ENCODE measurements around the gene TNKS1BP1.

TNKS1BP1 gene

DNA sequence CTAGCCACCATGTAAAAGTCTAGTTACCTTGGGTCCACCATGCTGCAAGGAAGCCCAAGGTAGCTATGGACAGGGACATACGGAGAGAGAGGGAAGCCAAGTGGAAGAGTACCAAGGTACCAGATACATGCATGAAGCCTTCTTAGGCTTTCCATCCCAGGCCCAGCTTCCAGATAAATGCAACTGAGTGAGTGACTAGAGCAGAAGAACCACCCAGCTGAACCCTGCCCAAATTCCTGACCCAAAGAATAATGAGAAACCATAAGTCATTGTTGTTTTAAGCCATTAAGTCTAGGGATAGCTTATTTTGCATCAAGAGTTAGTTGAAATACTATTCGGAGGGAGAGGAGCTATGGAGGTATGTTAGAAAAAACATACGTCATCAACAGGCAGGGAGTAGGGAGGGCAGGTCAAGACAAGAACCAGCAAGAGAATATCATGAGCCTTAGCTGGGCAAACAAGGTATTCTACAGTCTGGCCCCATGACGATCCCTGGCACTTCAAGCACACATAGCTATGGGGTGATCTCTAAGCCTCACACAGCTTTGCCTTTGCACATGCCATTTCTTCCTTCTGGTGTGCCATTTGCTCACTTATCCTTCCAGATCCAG, 51.2 kb downstream of the TNKS1BP1 start:
- in situ Hi-C loops (cut with HindIII; ENCODE audit: low pct_ligation_motif_present, low sequenced_read_pairs): no loop called here
- no peak for DNase-seq
- Histone ChIP-seq H3K36me3 (replicated peaks) (no peaks in the 10 kb centered on the region), H3K4me3 (ENCODE audit: low read depth, low read length) (no peak overlapping the region), H3K27me3 (replicated peaks) (no peaks in the 10 kb centered on the region), H3K27ac (no peak overlapping the region)
- TF ChIP-seq, protein P1, sequence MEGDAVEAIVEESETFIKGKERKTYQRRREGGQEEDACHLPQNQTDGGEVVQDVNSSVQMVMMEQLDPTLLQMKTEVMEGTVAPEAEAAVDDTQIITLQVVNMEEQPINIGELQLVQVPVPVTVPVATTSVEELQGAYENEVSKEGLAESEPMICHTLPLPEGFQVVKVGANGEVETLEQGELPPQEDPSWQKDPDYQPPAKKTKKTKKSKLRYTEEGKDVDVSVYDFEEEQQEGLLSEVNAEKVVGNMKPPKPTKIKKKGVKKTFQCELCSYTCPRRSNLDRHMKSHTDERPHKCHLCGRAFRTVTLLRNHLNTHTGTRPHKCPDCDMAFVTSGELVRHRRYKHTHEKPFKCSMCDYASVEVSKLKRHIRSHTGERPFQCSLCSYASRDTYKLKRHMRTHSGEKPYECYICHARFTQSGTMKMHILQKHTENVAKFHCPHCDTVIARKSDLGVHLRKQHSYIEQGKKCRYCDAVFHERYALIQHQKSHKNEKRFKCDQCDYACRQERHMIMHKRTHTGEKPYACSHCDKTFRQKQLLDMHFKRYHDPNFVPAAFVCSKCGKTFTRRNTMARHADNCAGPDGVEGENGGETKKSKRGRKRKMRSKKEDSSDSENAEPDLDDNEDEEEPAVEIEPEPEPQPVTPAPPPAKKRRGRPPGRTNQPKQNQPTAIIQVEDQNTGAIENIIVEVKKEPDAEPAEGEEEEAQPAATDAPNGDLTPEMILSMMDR (IDR thresholded peaks at IDR 0.05; ENCODE audit: low read depth, low read length, missing control alignments): no peak

DNA sequence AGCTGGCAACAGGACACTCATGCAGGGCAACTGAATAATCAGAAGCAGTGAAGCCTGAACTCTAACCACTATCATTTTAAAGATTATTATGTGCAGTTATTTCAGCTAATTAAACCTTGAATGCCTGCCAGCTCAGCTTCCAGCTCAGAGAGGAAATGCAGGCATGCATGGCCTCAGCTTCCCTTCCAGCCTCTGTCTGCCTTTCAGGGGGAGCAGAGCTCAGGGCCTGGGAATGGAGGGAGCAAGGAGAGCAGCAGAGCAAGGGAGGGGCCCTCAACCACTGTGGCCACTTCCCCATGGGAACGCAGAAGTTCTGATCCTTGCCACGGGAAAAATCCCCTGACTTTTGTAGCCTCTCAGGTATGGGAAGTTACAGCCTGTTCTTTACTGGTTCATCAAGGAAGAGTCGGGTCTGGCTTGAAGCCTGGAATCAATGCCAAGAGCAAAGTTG, 55.2 kb downstream of the TNKS1BP1 start:
- in situ Hi-C loops (cut with HindIII; ENCODE audit: low pct_ligation_motif_present, low sequenced_read_pairs): no loop called here
- TF ChIP-seq, protein P1 (IDR thresholded peaks at IDR 0.05; ENCODE audit: low read depth, low read length, missing control alignments): no peak
- DNase-seq: no peak
- no peak overlapping the region for H3K4me3 ChIP-seq (ENCODE audit: low read depth, low read length)
- H3K36me3 ChIP-seq (replicated peaks): no peaks in the 10 kb centered on the region
- H3K27ac ChIP-seq: no peak overlapping the region
- no peaks in the 10 kb centered on the region for H3K27me3 ChIP-seq (replicated peaks)

DNA sequence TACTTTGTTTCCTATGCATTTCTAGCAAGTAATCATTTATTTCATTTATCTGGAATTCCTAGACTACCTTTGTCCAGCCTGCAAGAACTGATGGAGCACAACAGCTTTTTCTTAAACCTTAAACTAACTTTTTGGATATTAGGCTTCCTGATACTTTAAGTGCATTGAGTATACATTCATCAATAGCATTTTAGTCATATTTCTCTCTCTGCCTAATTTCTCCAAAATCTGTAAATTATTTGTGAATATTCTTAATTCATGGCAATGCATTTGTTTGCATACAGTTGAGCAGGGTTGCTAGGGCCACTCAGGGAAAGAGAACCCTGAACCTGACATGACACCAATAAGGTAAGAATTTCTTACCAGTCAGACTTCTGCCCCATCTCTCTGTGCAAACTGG, 58.6 kb downstream of the TNKS1BP1 start:
- DNase-seq: no peak
- H3K27ac ChIP-seq: no peak overlapping the region
- in situ Hi-C loops (cut with HindIII; ENCODE audit: low pct_ligation_motif_present, low sequenced_read_pairs): no loop called here
- H3K4me3 ChIP-seq (ENCODE audit: low read depth, low read length): no peak overlapping the region
- TF ChIP-seq, protein P1 (IDR thresholded peaks at IDR 0.05; ENCODE audit: low read depth, low read length, missing control alignments): no peak
- no peaks in the 10 kb centered on the region for H3K27me3 ChIP-seq (replicated peaks)
- no peaks in the 10 kb centered on the region for H3K36me3 ChIP-seq (replicated peaks)

DNA sequence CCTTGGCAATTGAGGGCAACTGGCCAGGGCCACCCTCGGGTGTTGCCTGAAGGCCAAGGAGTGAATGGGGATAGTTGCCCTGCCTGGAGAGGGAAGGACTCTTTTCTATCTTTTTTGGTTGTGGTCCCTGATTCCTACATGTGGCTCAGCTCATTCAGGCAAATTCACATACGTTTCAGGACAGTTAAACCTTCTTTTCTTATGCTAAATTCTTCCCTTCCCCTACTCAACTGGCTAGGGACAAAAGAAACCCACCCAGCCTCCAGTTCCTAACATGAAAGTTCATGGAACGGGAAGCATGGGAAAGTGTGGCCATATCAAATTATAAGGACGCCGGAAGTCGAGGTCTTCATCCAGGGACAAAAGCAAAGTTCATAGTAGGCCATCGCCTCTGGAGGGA, 61.4 kb downstream of the TNKS1BP1 start:
- H3K4me3 ChIP-seq (ENCODE audit: low read depth, low read length): no peak overlapping the region
- TF ChIP-seq, protein P1 (IDR thresholded peaks at IDR 0.05; ENCODE audit: low read depth, low read length, missing control alignments): no peak
- in situ Hi-C loops (cut with HindIII; ENCODE audit: low pct_ligation_motif_present, low sequenced_read_pairs): no loop called here
- H3K36me3 ChIP-seq (replicated peaks): no peaks in the 10 kb centered on the region
- no peak for DNase-seq
- H3K27me3 ChIP-seq (replicated peaks): no peaks in the 10 kb centered on the region
- H3K27ac ChIP-seq: no peak overlapping the region

DNA sequence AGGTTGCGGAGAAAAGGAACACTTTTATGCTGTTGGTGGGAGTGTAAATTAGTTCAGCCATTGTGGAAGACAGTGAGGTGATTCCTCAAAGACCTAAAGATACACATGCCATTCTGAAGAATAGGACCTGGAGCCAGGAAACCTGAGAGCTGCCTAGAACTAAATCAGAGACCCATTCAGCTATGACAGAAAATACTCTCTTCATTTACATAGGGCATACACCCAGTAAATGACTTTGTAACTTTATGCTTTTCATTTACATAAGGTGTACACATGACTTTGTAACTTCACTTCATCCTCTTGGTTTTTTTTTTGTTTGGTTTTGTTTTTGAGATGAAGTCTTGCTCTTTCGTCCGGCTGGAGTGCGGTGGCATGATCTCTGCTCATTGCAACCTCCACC, 62.6 kb downstream of the TNKS1BP1 start:
- no peak overlapping the region for H3K27ac ChIP-seq
- H3K4me3 ChIP-seq (ENCODE audit: low read depth, low read length): no peak overlapping the region
- TF ChIP-seq, protein P1 (IDR thresholded peaks at IDR 0.05; ENCODE audit: low read depth, low read length, missing control alignments): no peak
- H3K27me3 ChIP-seq (replicated peaks): no peaks in the 10 kb centered on the region
- in situ Hi-C loops (cut with HindIII; ENCODE audit: low pct_ligation_motif_present, low sequenced_read_pairs): no loop called here
- no peak for DNase-seq
- no peaks in the 10 kb centered on the region for H3K36me3 ChIP-seq (replicated peaks)

All from brain microvascular endothelial cell (primary cell).